ENCODE results near the gene CNTNAP1. TPM values are rescaled to one million over a fixed set of nuclear protein-coding genes. Genes with fewer than 3 reads are reported as not detected.
"Not testable (repeated sequence)": the region's sequence is repeated elsewhere in the genome, so short reads cannot be mapped to it uniquely, and the experiment has no call there.

Gene CNTNAP1
- total and polyA plus RNA-seq, 9 of the 15 experiments (the other 6 are each of a cell fraction or from before 2014, with no cell fraction given) = 0.10 to 1.8 (median 0.62) TPM

DNA sequence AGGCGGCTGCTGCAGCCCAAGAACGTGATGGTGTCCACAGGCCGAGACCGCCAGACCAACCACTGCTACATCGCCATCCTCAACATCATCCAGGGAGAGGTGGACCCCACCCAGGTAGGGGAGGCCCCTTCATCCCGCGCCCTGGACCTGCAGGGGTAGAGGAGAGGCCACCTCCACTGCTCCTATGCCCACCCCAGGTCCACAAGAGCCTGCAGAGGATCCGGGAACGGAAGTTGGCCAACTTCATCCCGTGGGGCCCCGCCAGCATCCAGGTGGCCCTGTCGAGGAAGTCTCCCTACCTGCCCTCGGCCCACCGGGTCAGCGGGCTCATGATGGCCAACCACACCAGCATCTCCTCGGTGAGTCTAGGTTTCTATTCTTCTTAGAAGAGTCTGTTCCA lies 16.2 kb upstream of the CNTNAP1 start:
- BruUV-seq (replicated peaks); H2AFZ ChIP-seq (ENCODE audit: low read depth, low read length); FAIRE-seq; H3K4me3 ChIP-seq; H3K9me1 ChIP-seq (ENCODE audit: control insufficient read depth, insufficient read depth, low read length); H3K9me3 ChIP-seq (replicated peaks; ENCODE audit: control insufficient read depth, insufficient read depth, low read depth, low read length); in situ Hi-C loops (cut with MboI); DNase-seq (ENCODE audit: extremely low read depth in 1 of 4, low spot score in 3 of 4); H3K79me2 ChIP-seq (ENCODE audit: control insufficient read depth, insufficient read depth, low read length); intact Hi-C loops (cut with micrococcal nuclease); H3K27me3 ChIP-seq (ENCODE audit: control insufficient read depth in 2 of 2, insufficient read depth in 2 of 2, low read length in 2 of 2); CTCF ChIA-PET (ENCODE audit: low intra/inter-chr PET ratio); ATAC-seq; H3K27ac ChIP-seq (ENCODE audit: extremely low read depth, low read depth, low read length); H3K4me2 ChIP-seq (ENCODE audit: insufficient read depth, low read length); H4K20me1 ChIP-seq (replicated peaks; ENCODE audit: control insufficient read depth, insufficient read depth, low read length); H3K9ac ChIP-seq (ENCODE audit: insufficient read depth in 1 of 2, low read depth in 2 of 2, low read length in 2 of 2): not testable (repeated sequence)
- TF ChIP-seq RBFOX2 (IDR thresholded peaks at IDR 0.05; ENCODE audit: low read depth, low read length) = 0 out of 2 replicates have a peak, but pooled peaks have one; percentile 5
- peaks cover 2 to 25% of the 10 kb centered on the region in 2 experiments; a peak in 3 of 5 replicates for H3K4me1 ChIP-seq (replicated peaks in 1 of 2; ENCODE audit: control insufficient read depth in 2 of 2, insufficient read depth in 2 of 2, low read length in 2 of 2)
- WGBS (ENCODE audit: insufficient coverage, low coverage, missing lambda C conversion rate) = 84% methylated on average over 11 of the region's 16 CpGs
- POLR2A ChIA-PET = interaction anchor here (0.6 to 1.3 kb wide), 4 partner anchors 10 to 58 kb away, joined by 3 to 6 read pairs (median 3); partner anchors contain the start of gene PLEKHH3
- peaks cover 32% of the 10 kb centered on the region; the same call in 2 of the 3 replicates for H3K36me3 ChIP-seq (ENCODE audit: control insufficient read depth, insufficient read depth, low read length)

- peaks cover 44% of the 10 kb centered on the region; the same call in 2 of the 3 replicates for H3K36me3 ChIP-seq (ENCODE audit: control insufficient read depth, insufficient read depth, low read length)
- H3K4me3 ChIP-seq = no peak overlapping the region
- H3K79me2 ChIP-seq (ENCODE audit: control insufficient read depth, insufficient read depth, low read length) = no peaks in the 10 kb centered on the region
- ChIA-PET CTCF (ENCODE audit: low intra/inter-chr PET ratio) (no interaction called here), POLR2A (interaction anchor here (0.6 to 1.6 kb wide), 7 partner anchors 9 to 82 kb away, joined by 3 to 6 read pairs (median 4); partner anchors contain the start of gene PLEKHH3)
- H4K20me1 ChIP-seq (replicated peaks; ENCODE audit: control insufficient read depth, insufficient read depth, low read length) = no peaks in the 10 kb centered on the region
- peak overlapping the region in 1 of 2 experiments; percentile 68; a peak in 1 of 4 replicates for H3K9ac ChIP-seq (ENCODE audit: insufficient read depth in 1 of 2, low read depth in 2 of 2, low read length in 2 of 2)
- no TSS peak for BruUV-seq (replicated peaks)
- no peaks in the 10 kb centered on the region for H3K9me3 ChIP-seq (replicated peaks; ENCODE audit: control insufficient read depth, insufficient read depth, low read depth, low read length)
- WGBS (ENCODE audit: insufficient coverage, low coverage, missing lambda C conversion rate) = 50% methylated on average over 7 of the region's 7 CpGs
- intact Hi-C loops (cut with micrococcal nuclease) (no loop called here), in situ Hi-C loops (cut with MboI) (no loop called here)
- H3K9me1 ChIP-seq (ENCODE audit: control insufficient read depth, insufficient read depth, low read length) = no peaks in the 10 kb centered on the region
- H3K27me3 ChIP-seq (ENCODE audit: control insufficient read depth in 2 of 2, insufficient read depth in 2 of 2, low read length in 2 of 2) = no peaks in the 10 kb centered on the region
- no peak for FAIRE-seq
- DNase-seq (ENCODE audit: extremely low read depth in 1 of 4, low spot score in 3 of 4) = no peak
- ATAC-seq = no peak; the same call in 2 of the 3 replicates
- H2AFZ ChIP-seq (ENCODE audit: low read depth, low read length) = no peak overlapping the region
- H3K27ac ChIP-seq (ENCODE audit: extremely low read depth, low read depth, low read length) = no peak overlapping the region
- TF ChIP-seq GABPA (tag; conservative IDR thresholded peaks at IDR 0.05; ENCODE audit: low read depth) (no peak), PKNOX1 (IDR thresholded peaks at IDR 0.05) (no peak), EP400 (IDR thresholded peaks at IDR 0.05) (no peak), SIRT6 (IDR thresholded peaks at IDR 0.05; ENCODE audit: low read depth, low read length) (no peak), POLR2AphosphoS2 (IDR thresholded peaks at IDR 0.05; ENCODE audit: low read length) (peak; percentile 52; the same call in 1 of the 2 replicates)
- TF ChIP-seq, protein P1, sequence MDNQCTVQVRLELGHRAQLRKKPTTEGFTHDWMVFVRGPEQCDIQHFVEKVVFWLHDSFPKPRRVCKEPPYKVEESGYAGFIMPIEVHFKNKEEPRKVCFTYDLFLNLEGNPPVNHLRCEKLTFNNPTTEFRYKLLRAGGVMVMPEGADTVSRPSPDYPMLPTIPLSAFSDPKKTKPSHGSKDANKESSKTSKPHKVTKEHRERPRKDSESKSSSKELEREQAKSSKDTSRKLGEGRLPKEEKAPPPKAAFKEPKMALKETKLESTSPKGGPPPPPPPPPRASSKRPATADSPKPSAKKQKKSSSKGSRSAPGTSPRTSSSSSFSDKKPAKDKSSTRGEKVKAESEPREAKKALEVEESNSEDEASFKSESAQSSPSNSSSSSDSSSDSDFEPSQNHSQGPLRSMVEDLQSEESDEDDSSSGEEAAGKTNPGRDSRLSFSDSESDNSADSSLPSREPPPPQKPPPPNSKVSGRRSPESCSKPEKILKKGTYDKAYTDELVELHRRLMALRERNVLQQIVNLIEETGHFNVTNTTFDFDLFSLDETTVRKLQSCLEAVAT (IDR thresholded peaks at IDR 0.05) = no peak
- no peak overlapping the region for H3K4me2 ChIP-seq (ENCODE audit: insufficient read depth, low read length)
- peaks cover 0 to 33% of the 10 kb centered on the region in 2 experiments; a peak in 2 of 5 replicates for H3K4me1 ChIP-seq (replicated peaks in 1 of 2; ENCODE audit: control insufficient read depth in 2 of 2, insufficient read depth in 2 of 2, low read length in 2 of 2)
These were observed 15.0 kb upstream of the CNTNAP1 start for GRCh38 chr17:42667088-42667951.

Measured in K562 (cell line).